OCI-LY3 (cell line): ENCODE results near the gene TRABD2A.
A peak's percentile ranks its signal among the peaks of the same experiment; 100 is the strongest.

Experiments used
- H2AFZ ChIP-seq: fragments of 200-600, 300-600 bp; shearing (Covaris generic); 2 replicates; pipeline ENCODE4 v1.6.0; 2014; ENCODE audit warnings: antibody characterized with exemption, low read depth, low read length
- H3K27ac ChIP-seq: fragments of 200-600, 300-600 bp; sonication (generic); 2 replicates; pipeline ENCODE4 v1.5.1; 2014; ENCODE audit warnings: mild to moderate bottlenecking, low read length, moderate library complexity, mixed read lengths
- H3K27me3 ChIP-seq: fragments of 200-600, 300-600 bp; sonication (generic); 2 replicates; pipeline ENCODE4 v1.6.1; 2014; ENCODE audit warnings: low read depth, low read length, mixed read lengths
- H3K36me3 ChIP-seq: fragments of 200-600, 300-600 bp; sonication (generic); replicated peaks from 2 replicates; pipeline ENCODE3; 2014; ENCODE audit warnings: low read depth, low read length, mixed read lengths
- H3K4me1 ChIP-seq: fragments of 300-600, 200-600 bp; sonication (generic); 2 replicates; pipeline ENCODE4 v1.6.1; 2014; ENCODE audit warnings: low read length, mixed read lengths
- H3K4me2 ChIP-seq: fragments of 200-600, 300-600 bp; sonication (generic); 2 replicates; pipeline ENCODE4 v1.6.1; 2014; ENCODE audit warnings: low read length, mixed read lengths
- H3K4me3 ChIP-seq: fragments of 300-600, 200-600 bp; sonication (generic); 2 replicates; pipeline ENCODE4 v1.5.1; 2014; ENCODE audit warnings: antibody characterized with exemption, mild to moderate bottlenecking, low read length, moderate library complexity
- H3K79me2 ChIP-seq: fragments of 300-600, 200-600 bp; shearing (Covaris generic); 2 replicates; pipeline ENCODE4 v1.6.1; 2014; ENCODE audit warnings: mild to moderate bottlenecking, low read length, mixed read lengths
- H3K9ac ChIP-seq: fragments of 300-600, 200-600 bp; shearing (Covaris generic); 2 replicates; pipeline ENCODE4 v1.6.0; 2014; ENCODE audit warnings: mild to moderate bottlenecking, low read length, moderate library complexity
- H3K9me3 ChIP-seq: fragments of 200-600, 300-600 bp; shearing (Covaris generic); 2 replicates; pipeline ENCODE4 v1.6.1; 2014; ENCODE audit warnings: low read length, mixed read lengths; ENCODE audit not compliant: insufficient read depth
- H4K20me1 ChIP-seq: fragments of 200-600, 300-600 bp; sonication (generic); 2 replicates; pipeline ENCODE4 v1.6.1; 2016; ENCODE audit warnings: low read length, mixed read lengths; ENCODE audit not compliant: insufficient read depth
- EZH2phosphoT487 ChIP-seq: fragments of 200-600 bp; shearing (Covaris generic); IDR thresholded peaks from 2 replicates; pipeline ENCODE4 v1.6.1; 2018; ENCODE audit warnings: antibody characterized with exemption, mixed run types, low read depth
- TF ChIP-seq, protein P1 (sequence below): fragments of 200-600, 300-600 bp; sonication (generic); IDR thresholded peaks from 2 replicates; pipeline ENCODE4 v1.5.1; 2014; ENCODE audit warnings: antibody characterized with exemption, low read length, low read depth

The TRABD2A gene

DNA sequence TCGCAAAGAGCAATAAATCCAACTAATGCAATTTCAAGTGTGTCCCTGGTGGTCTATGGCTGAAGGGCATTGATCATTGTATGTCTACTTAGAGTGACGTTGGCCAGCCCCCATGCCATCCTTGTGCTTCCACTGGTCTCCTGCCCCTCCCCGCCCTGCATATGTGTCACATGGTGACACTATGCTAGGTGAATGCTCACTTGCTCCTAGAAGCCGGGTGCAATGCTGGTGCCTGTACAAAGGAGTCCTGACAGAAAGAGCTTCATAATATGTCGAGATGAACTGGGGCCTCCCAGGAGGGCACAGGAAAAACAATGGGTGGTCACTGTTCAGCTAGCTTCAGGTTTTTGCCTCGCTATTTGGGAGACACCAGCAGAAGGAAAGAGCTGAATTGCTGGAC, 5.9 kb upstream of the TRABD2A start:
- Histone ChIP-seq H3K79me2 (no peaks in the 10 kb centered on the region), H3K36me3 (no peaks in the 10 kb centered on the region), H3K27ac (no peak overlapping the region), H3K9me3 (no peaks in the 10 kb centered on the region), H3K4me1 (peaks cover 25% of the 10 kb centered on the region), H2AFZ (no peak overlapping the region), H3K4me2 (no peak overlapping the region), H3K4me3 (no peak overlapping the region), H4K20me1 (no peaks in the 10 kb centered on the region), H3K9ac (no peak overlapping the region), H3K27me3 (no peaks in the 10 kb centered on the region)
- TF ChIP-seq EZH2phosphoT487: no peak
- TF ChIP-seq, protein P1, sequence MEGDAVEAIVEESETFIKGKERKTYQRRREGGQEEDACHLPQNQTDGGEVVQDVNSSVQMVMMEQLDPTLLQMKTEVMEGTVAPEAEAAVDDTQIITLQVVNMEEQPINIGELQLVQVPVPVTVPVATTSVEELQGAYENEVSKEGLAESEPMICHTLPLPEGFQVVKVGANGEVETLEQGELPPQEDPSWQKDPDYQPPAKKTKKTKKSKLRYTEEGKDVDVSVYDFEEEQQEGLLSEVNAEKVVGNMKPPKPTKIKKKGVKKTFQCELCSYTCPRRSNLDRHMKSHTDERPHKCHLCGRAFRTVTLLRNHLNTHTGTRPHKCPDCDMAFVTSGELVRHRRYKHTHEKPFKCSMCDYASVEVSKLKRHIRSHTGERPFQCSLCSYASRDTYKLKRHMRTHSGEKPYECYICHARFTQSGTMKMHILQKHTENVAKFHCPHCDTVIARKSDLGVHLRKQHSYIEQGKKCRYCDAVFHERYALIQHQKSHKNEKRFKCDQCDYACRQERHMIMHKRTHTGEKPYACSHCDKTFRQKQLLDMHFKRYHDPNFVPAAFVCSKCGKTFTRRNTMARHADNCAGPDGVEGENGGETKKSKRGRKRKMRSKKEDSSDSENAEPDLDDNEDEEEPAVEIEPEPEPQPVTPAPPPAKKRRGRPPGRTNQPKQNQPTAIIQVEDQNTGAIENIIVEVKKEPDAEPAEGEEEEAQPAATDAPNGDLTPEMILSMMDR: no peak

DNA sequence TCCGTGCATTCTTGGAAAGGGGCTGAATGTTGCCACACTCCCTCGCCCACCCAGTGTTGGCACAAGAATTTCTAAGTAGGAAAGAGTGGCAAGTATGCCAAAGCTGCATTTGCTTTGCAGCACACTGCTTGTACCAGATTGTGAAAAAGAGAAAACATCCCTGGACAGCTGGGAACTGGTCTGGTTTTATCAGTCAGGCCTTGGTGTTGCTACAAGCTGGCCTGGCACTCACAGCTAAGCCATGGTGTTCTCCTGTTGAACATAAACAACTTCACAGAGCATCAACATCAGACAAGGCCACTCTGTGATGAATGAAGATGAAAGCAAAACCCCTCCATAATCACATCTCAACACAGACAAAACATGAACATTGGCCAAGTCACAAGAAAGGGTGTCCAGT, 4.2 kb upstream of the TRABD2A start:
- H3K27ac ChIP-seq: no peak overlapping the region
- no peaks in the 10 kb centered on the region for H3K9me3 ChIP-seq
- no peak for TF ChIP-seq EZH2phosphoT487
- TF ChIP-seq, protein P1: no peak
- H3K4me3 ChIP-seq: no peak overlapping the region
- no peaks in the 10 kb centered on the region for H3K79me2 ChIP-seq
- no peaks in the 10 kb centered on the region for H3K27me3 ChIP-seq
- H3K4me1 ChIP-seq: peaks cover 25% of the 10 kb centered on the region
- H4K20me1 ChIP-seq: no peaks in the 10 kb centered on the region
- no peak overlapping the region for H3K4me2 ChIP-seq
- H3K36me3 ChIP-seq: no peaks in the 10 kb centered on the region
- no peak overlapping the region for H2AFZ ChIP-seq
- no peak overlapping the region for H3K9ac ChIP-seq

GRCh38 chr2:84884449-84884848, 3.6 kb upstream of the TRABD2A start:
- no peak overlapping the region for H3K9ac ChIP-seq
- H3K4me3 ChIP-seq: no peak overlapping the region
- no peaks in the 10 kb centered on the region for H3K9me3 ChIP-seq
- H3K79me2 ChIP-seq: no peaks in the 10 kb centered on the region; the same call in 1 of the 2 replicates
- TF ChIP-seq, protein P1: no peak
- TF ChIP-seq EZH2phosphoT487: no peak
- H3K4me1 ChIP-seq: peaks cover 23% of the 10 kb centered on the region
- H3K27ac ChIP-seq: no peak overlapping the region
- H2AFZ ChIP-seq: no peak overlapping the region
- H3K4me2 ChIP-seq: no peak overlapping the region
- no peaks in the 10 kb centered on the region for H3K36me3 ChIP-seq
- no peaks in the 10 kb centered on the region for H3K27me3 ChIP-seq
- H4K20me1 ChIP-seq: no peaks in the 10 kb centered on the region

DNA sequence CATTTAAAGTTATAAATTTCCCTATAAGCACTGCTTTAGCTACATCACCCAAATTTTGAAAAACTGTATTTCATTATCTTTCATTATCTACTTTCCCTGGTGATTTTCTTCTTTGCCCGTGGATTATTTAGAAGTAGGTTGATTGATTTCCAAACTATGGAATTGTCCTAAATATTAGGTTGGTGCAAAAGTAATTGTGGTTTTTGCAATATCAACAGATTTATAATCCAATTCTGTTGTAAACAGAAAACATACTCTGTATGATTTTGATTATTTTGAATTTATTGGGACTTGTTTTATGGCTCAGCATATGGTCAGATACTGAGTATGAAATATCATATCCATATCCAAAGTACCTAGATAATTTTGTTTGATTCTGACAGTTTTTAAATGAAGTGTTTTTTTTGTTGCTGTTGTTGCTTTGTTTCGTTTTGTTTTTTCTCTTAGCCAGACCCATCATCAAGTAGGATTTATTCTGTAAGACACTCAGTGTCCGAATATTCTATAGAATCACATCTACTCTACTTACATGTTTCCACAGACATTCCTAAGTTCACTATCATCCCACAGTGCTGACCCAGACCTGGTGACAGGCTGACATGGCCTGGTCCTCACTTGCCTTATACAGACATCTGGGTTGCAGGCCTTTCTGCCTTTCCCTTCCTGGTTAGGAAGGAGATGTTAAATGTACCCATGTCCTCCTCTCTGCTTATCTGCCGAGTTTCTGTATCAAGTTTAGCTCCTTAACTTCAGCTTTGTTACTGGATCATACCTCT, 2.1 kb upstream of the TRABD2A start:
- Histone ChIP-seq H3K27me3 (no peaks in the 10 kb centered on the region), H3K9ac (no peak overlapping the region), H3K4me2 (peak overlapping the region; percentile 90), H3K27ac (no peak overlapping the region), H3K4me3 (no peak overlapping the region), H4K20me1 (no peaks in the 10 kb centered on the region), H3K9me3 (no peaks in the 10 kb centered on the region), H2AFZ (no peak overlapping the region), H3K4me1 (peaks cover 19% of the 10 kb centered on the region), H3K36me3 (no peaks in the 10 kb centered on the region), H3K79me2 (peaks cover 4% of the 10 kb centered on the region; the same call in 1 of the 2 replicates)
- TF ChIP-seq EZH2phosphoT487: no peak
- TF ChIP-seq, protein P1: no peak
